HCT116 (cell line): Measurements from ENCODE around the gene ZFPL1.

Experiments used
- CTCF ChIP-seq, 3 experiments: fragments of 200-600 bp in 1 of 3; sonication (generic) in 1 of 3; IDR thresholded peaks in 2 of 3; conservative IDR thresholded peaks in 1 of 3; 2 replicates each; pipeline ENCODE4 v1.5.1; 2012 to 2017; ENCODE audit warnings: low read depth in 2 of 3, low read length in 2 of 3, antibody characterized with exemption in 1 of 3, borderline replicate concordance in 1 of 3, control low read depth in 1 of 3, mild to moderate bottlenecking in 1 of 3, mixed read lengths in 1 of 3, mixed run types in 1 of 3, moderate library complexity in 1 of 3; ENCODE audit not compliant: insufficient read depth in 1 of 3
- EZH2 ChIP-seq: fragments of 200-600 bp; sonication (generic); IDR thresholded peaks from 2 replicates; pipeline ENCODE4 v1.6.1; 2017; ENCODE audit warnings: antibody characterized with exemption, mixed run types
- EZH2phosphoT487 ChIP-seq: fragments of 200-600 bp; IDR thresholded peaks from 2 replicates; pipeline ENCODE4 v1.6.1; 2018; ENCODE audit warnings: antibody characterized with exemption, borderline replicate concordance
- JUND ChIP-seq: IDR thresholded peaks from 2 replicates; pipeline ENCODE4 v1.6.1; 2012
- MAX ChIP-seq: IDR thresholded peaks from 2 replicates; pipeline ENCODE4 v1.6.1; 2012
- POLR2A ChIP-seq: IDR thresholded peaks from 2 replicates; pipeline ENCODE4 v1.7.0; 2011; ENCODE audit warnings: borderline replicate concordance; ENCODE audit not compliant: insufficient read depth, insufficient read length; ENCODE audit errors: extremely low read depth
- POLR2AphosphoS5 ChIP-seq: IDR thresholded peaks from 2 replicates; pipeline ENCODE4 v1.6.1; 2011; ENCODE audit warnings: mild to moderate bottlenecking, low read depth, low read length, moderate library complexity
- RAD21 ChIP-seq: IDR thresholded peaks from 2 replicates; pipeline ENCODE4 v1.6.1; 2012; ENCODE audit warnings: low read depth, mild to moderate bottlenecking
- SIN3A ChIP-seq: IDR thresholded peaks from 2 replicates; pipeline ENCODE4 v1.6.1; 2012; ENCODE audit warnings: low read depth
- SP1 ChIP-seq: IDR thresholded peaks from 2 replicates; pipeline ENCODE4 v1.6.1; 2012; ENCODE audit warnings: low read depth
- YY1 ChIP-seq: IDR thresholded peaks from 2 replicates; pipeline ENCODE4 v1.6.1; 2011; ENCODE audit warnings: low read length, low read depth, moderate library complexity, mild to moderate bottlenecking; ENCODE audit not compliant: insufficient replicate concordance; ENCODE audit errors: extremely low read depth
- ZFX ChIP-seq: fragments of 450-650 bp; IDR thresholded peaks from 2 replicates; pipeline ENCODE4 v1.6.1; 2017
- ZNF274 ChIP-seq: fragments of 200-500 bp; sonication (Bioruptor generic); IDR thresholded peaks from 2 replicates; pipeline ENCODE4 v1.6.1; 2014; ENCODE audit warnings: mild to moderate bottlenecking, low read depth, low read length, inconsistent platforms
- TF ChIP-seq, protein P1 (sequence below): IDR thresholded peaks from 2 replicates; pipeline ENCODE4 v1.6.1; 2012; ENCODE audit warnings: low read depth

- TF ChIP-seq POLR2A, result no peak
- TF ChIP-seq CTCF (IDR thresholded peaks at IDR 0.05 in 2 of 3, conservative IDR thresholded peaks at IDR 0.05 in 1 of 3; ENCODE audit: borderline replicate concordance in 1 of 3, insufficient read depth in 1 of 3, low read depth in 2 of 3, low read length in 2 of 3), result no peak
- no peak for TF ChIP-seq POLR2AphosphoS5
- TF ChIP-seq EZH2, result no peak
- TF ChIP-seq YY1, result no peak
- TF ChIP-seq SIN3A, result no peak
- TF ChIP-seq, protein P1, sequence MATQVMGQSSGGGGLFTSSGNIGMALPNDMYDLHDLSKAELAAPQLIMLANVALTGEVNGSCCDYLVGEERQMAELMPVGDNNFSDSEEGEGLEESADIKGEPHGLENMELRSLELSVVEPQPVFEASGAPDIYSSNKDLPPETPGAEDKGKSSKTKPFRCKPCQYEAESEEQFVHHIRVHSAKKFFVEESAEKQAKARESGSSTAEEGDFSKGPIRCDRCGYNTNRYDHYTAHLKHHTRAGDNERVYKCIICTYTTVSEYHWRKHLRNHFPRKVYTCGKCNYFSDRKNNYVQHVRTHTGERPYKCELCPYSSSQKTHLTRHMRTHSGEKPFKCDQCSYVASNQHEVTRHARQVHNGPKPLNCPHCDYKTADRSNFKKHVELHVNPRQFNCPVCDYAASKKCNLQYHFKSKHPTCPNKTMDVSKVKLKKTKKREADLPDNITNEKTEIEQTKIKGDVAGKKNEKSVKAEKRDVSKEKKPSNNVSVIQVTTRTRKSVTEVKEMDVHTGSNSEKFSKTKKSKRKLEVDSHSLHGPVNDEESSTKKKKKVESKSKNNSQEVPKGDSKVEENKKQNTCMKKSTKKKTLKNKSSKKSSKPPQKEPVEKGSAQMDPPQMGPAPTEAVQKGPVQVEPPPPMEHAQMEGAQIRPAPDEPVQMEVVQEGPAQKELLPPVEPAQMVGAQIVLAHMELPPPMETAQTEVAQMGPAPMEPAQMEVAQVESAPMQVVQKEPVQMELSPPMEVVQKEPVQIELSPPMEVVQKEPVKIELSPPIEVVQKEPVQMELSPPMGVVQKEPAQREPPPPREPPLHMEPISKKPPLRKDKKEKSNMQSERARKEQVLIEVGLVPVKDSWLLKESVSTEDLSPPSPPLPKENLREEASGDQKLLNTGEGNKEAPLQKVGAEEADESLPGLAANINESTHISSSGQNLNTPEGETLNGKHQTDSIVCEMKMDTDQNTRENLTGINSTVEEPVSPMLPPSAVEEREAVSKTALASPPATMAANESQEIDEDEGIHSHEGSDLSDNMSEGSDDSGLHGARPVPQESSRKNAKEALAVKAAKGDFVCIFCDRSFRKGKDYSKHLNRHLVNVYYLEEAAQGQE, result no peak
- TF ChIP-seq JUND, result no peak
- TF ChIP-seq MAX, result no peak
- TF ChIP-seq ZFX, result no peak
- TF ChIP-seq EZH2phosphoT487, result no peak
- no peak for TF ChIP-seq ZNF274
- TF ChIP-seq RAD21, result no peak
- no peak for TF ChIP-seq SP1
These were observed 17.7 kb upstream of the ZFPL1 start for GRCh38 chr11:65066315-65066714.
